SK-N-SH (cell line): ENCODE data around the gene GRB7. TPM values are rescaled to one million over a fixed set of nuclear protein-coding genes. Genes with fewer than 3 reads are reported as not detected.

Experiments used
- CTCF ChIA-PET: fragments of 300-600, 350-600 bp; formaldehyde crosslinking; extraction: SDS; loops from one replicate; lab custom pipeline; 2021; lab: Yijun Ruan, JAX
- POLR2A ChIA-PET: fragments of 350-600 bp; sonication (Branson Sonifier 250); formaldehyde crosslinking; extraction: SDS; loops from one replicate; lab custom pipeline; 2020; ENCODE audit warnings: antibody characterized with exemption, inconsistent platforms; lab: Yijun Ruan, JAX
- DNase-seq: peaks from one replicate; pipeline ENCODE4 v3.0.0; 2012
- H2AFZ ChIP-seq: fragments of 200-600 bp; sonication (generic); 2 replicates; pipeline ENCODE4 v1.8.1; 2016; ENCODE audit warnings: antibody characterized with exemption, mild to moderate bottlenecking, low read depth
- H3F3A ChIP-seq: fragments of 200-600 bp; sonication (generic); replicated peaks from 2 replicates; pipeline ENCODE3; 2016; ENCODE audit warnings: antibody characterized with exemption, mild to moderate bottlenecking; ENCODE audit not compliant: insufficient read depth
- H3K27ac ChIP-seq, 2 experiments: fragments of 200-500 bp in 1 of 2; fragments of 200-600 bp in 1 of 2; sonication (Bioruptor generic) in 1 of 2; sonication (generic), shearing (Covaris generic) in 1 of 2; 2 replicates each; pipeline versions ENCODE4 v1.5.1 to v1.6.1; 2014 to 2016; ENCODE audit warnings: low read depth in 2 of 2, inconsistent platforms in 1 of 2, low read length in 1 of 2, mild to moderate bottlenecking in 1 of 2, mixed read lengths in 1 of 2
- H3K27me3 ChIP-seq: fragments of 200-600 bp; sonication (generic), shearing (Covaris generic); 2 replicates; pipeline ENCODE4 v1.6.1; 2016; ENCODE audit warnings: mixed run types; ENCODE audit not compliant: insufficient read depth
- H3K36me3 ChIP-seq, 2 experiments: fragments of 200-500 bp in 1 of 2; fragments of 200-600 bp in 1 of 2; sonication (Bioruptor generic) in 1 of 2; sonication (generic) in 1 of 2; replicated peaks in 1 of 2; 2 replicates each; pipeline versions ENCODE3 to v1.5.1; 2014 to 2016; ENCODE audit warnings: low read length in 1 of 2, mild to moderate bottlenecking in 1 of 2; ENCODE audit not compliant: insufficient read depth in 2 of 2, control insufficient read depth in 1 of 2
- H3K4me1 ChIP-seq, 2 experiments: fragments of 200-500 bp in 1 of 2; fragments of 200-600 bp in 1 of 2; sonication (Bioruptor generic) in 1 of 2; sonication (generic), shearing (Covaris generic) in 1 of 2; 2 replicates each; pipeline versions ENCODE4 v1.5.1 to v1.6.1; 2014 to 2016; ENCODE audit warnings: low read depth in 1 of 2, low read length in 1 of 2, mixed run types in 1 of 2; ENCODE audit not compliant: insufficient read depth in 2 of 2, control insufficient read depth in 1 of 2
- H3K4me2 ChIP-seq: fragments of 200-600 bp; sonication (generic), shearing (Covaris generic); 2 replicates; pipeline ENCODE4 v1.6.1; 2017; ENCODE audit warnings: mixed run types
- H3K4me3 ChIP-seq, 2 experiments: fragments of 200-500 bp in 1 of 2; fragments of 200-600 bp in 1 of 2; sonication (Bioruptor generic) in 1 of 2; sonication (generic), shearing (Covaris generic) in 1 of 2; 2 replicates each; pipeline versions ENCODE4 v1.5.1 to v1.8.1; 2014 to 2016; ENCODE audit warnings: low read depth in 2 of 2, inconsistent platforms in 1 of 2, low read length in 1 of 2, mild to moderate bottlenecking in 1 of 2, mixed read lengths in 1 of 2, moderate library complexity in 1 of 2
- H3K79me2 ChIP-seq: fragments of 200-600 bp; sonication (generic); 2 replicates; pipeline ENCODE4 v1.8.1; 2017; ENCODE audit warnings: mild to moderate bottlenecking; ENCODE audit not compliant: insufficient read depth
- H3K9ac ChIP-seq: fragments of 200-600 bp; sonication (generic); 2 replicates; pipeline ENCODE4 v1.6.1; 2017; ENCODE audit warnings: mixed run types
- H3K9me2 ChIP-seq: fragments of 200-600 bp; sonication (generic); 2 replicates; pipeline ENCODE4 v1.6.1; 2017; ENCODE audit warnings: mixed run types
- H3K9me3 ChIP-seq: fragments of 200-600 bp; sonication (generic); 2 replicates; pipeline ENCODE4 v1.6.1; 2017; ENCODE audit warnings: mixed run types, mild to moderate bottlenecking, moderate library complexity
- H4K20me1 ChIP-seq: fragments of 200-600 bp; sonication (generic); 2 replicates; pipeline ENCODE4 v1.6.1; 2017; ENCODE audit warnings: mild to moderate bottlenecking, mixed run types; ENCODE audit not compliant: insufficient read depth
- ELF1 ChIP-seq: IDR thresholded peaks from 2 replicates; pipeline ENCODE4 v1.4.0; 2012
- EZH2phosphoT487 ChIP-seq: fragments of 200-600 bp; sonication (generic); IDR thresholded peaks from 2 replicates; pipeline ENCODE4 v1.6.1; 2017; ENCODE audit warnings: low read depth, mixed run types, mild to moderate bottlenecking, antibody characterized with exemption, moderate library complexity, borderline replicate concordance
- MXI1 ChIP-seq: IDR thresholded peaks from 2 replicates; pipeline ENCODE4 v1.6.1; 2012; ENCODE audit warnings: mild to moderate bottlenecking, low read depth, low read length, improper control_type of control experiment
- NFIC ChIP-seq: IDR thresholded peaks from 2 replicates; pipeline ENCODE4 v1.4.0; 2012; ENCODE audit warnings: borderline replicate concordance
- RAD21 ChIP-seq: IDR thresholded peaks from 2 replicates; pipeline ENCODE4 v1.6.1; 2012; ENCODE audit warnings: mild to moderate bottlenecking, low read length
- RFX5 ChIP-seq: IDR thresholded peaks from 2 replicates; pipeline ENCODE4 v1.6.1; 2012; ENCODE audit warnings: mild to moderate bottlenecking, improper control_type of control experiment, low read length
- RXRA ChIP-seq: IDR thresholded peaks from 2 replicates; pipeline ENCODE4 v1.4.0; 2012; ENCODE audit warnings: low read depth, mild to moderate bottlenecking, borderline replicate concordance
- TCF12 ChIP-seq: IDR thresholded peaks from 2 replicates; pipeline ENCODE4 v1.4.0; 2012
- WGBS: methylation state at CpG from one replicate; pipeline ENCODE4 v1.1.6; 2017; ENCODE audit warnings: low lambda C conversion rate; 5-methylcytosine and 5-hydroxymethylcytosine counted together
- polyA plus RNA-seq, 3 experiments: library from polyadenylated mRNA; depleted of rRNA; stranded (reverse); fragments of >200 nt; gene quantifications; 2 replicates each; pipeline ENCODE4 v1.2.3, GENCODE V29; 2012
- TF ChIP-seq, protein P1 (sequence below): IDR thresholded peaks from 2 replicates; pipeline ENCODE4; 2012
- TF ChIP-seq, protein P2 (sequence below): IDR thresholded peaks from 2 replicates; pipeline ENCODE4 v1.4.0; 2012; ENCODE audit warnings: low read depth, borderline replicate concordance
- TF ChIP-seq, protein P3 (sequence below): IDR thresholded peaks from 2 replicates; pipeline ENCODE4 v1.4.0; 2012; ENCODE audit warnings: low read depth, borderline replicate concordance
- TF ChIP-seq, protein P4 (sequence below): IDR thresholded peaks from 2 replicates; pipeline ENCODE4 v1.6.1; 2012; ENCODE audit warnings: mild to moderate bottlenecking, low read depth, low read length, moderate library complexity

GRB7 gene
- polyA plus RNA-seq, 1 of the 3 experiments (the other 2 are of a cell fraction): not detected

DNA sequence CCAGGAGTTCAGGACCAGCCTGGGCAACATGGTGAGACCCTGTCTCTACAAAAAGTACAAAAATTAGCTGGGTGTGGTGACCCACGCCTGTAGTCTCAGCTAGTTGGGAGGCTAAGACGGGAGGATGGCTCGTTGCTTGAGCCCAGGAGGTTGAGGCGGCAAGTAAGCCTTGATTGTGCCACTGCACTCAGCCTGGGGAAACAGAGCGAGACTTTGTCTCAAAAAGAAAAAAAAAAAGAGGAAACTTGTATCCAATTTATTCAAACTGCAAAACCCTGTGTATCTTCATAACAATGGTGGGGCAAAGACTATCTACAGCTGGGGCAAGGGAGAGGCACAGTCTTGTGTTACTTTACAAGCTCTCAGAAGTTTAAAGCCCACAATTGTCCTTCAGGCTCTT is 21.5 kb downstream of the GRB7 start:
- H4K20me1 ChIP-seq: no peaks in the 10 kb centered on the region
- POLR2A ChIA-PET: no interaction called here
- no peak overlapping the region for H2AFZ ChIP-seq
- H3K9me2 ChIP-seq: no peaks in the 10 kb centered on the region
- H3K79me2 ChIP-seq: no peaks in the 10 kb centered on the region
- 21% methylated on average over 5 of the region's 5 CpGs for WGBS
- H3K9ac ChIP-seq: no peak overlapping the region
- peaks cover 5% of the 10 kb centered on the region for H3F3A ChIP-seq
- H3K27ac ChIP-seq: no peak overlapping the region
- H3K9me3 ChIP-seq: no peaks in the 10 kb centered on the region
- TF ChIP-seq NFIC (no peak), TCF12 (no peak), EZH2phosphoT487 (no peak), RFX5 (no peak), RXRA (no peak), ELF1 (no peak), MXI1 (no peak), RAD21 (no peak)
- TF ChIP-seq, protein P1, sequence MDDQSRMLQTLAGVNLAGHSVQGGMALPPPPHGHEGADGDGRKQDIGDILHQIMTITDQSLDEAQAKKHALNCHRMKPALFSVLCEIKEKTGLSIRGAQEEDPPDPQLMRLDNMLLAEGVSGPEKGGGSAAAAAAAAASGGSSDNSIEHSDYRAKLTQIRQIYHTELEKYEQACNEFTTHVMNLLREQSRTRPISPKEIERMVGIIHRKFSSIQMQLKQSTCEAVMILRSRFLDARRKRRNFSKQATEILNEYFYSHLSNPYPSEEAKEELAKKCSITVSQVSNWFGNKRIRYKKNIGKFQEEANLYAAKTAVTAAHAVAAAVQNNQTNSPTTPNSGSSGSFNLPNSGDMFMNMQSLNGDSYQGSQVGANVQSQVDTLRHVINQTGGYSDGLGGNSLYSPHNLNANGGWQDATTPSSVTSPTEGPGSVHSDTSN: no peak
- TF ChIP-seq, protein P2, sequence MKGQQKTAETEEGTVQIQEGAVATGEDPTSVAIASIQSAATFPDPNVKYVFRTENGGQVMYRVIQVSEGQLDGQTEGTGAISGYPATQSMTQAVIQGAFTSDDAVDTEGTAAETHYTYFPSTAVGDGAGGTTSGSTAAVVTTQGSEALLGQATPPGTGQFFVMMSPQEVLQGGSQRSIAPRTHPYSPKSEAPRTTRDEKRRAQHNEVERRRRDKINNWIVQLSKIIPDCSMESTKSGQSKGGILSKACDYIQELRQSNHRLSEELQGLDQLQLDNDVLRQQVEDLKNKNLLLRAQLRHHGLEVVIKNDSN: no peak
- TF ChIP-seq, protein P3, sequence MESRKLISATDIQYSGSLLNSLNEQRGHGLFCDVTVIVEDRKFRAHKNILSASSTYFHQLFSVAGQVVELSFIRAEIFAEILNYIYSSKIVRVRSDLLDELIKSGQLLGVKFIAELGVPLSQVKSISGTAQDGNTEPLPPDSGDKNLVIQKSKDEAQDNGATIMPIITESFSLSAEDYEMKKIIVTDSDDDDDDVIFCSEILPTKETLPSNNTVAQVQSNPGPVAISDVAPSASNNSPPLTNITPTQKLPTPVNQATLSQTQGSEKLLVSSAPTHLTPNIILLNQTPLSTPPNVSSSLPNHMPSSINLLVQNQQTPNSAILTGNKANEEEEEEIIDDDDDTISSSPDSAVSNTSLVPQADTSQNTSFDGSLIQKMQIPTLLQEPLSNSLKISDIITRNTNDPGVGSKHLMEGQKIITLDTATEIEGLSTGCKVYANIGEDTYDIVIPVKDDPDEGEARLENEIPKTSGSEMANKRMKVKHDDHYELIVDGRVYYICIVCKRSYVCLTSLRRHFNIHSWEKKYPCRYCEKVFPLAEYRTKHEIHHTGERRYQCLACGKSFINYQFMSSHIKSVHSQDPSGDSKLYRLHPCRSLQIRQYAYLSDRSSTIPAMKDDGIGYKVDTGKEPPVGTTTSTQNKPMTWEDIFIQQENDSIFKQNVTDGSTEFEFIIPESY: no peak
- TF ChIP-seq, protein P4, sequence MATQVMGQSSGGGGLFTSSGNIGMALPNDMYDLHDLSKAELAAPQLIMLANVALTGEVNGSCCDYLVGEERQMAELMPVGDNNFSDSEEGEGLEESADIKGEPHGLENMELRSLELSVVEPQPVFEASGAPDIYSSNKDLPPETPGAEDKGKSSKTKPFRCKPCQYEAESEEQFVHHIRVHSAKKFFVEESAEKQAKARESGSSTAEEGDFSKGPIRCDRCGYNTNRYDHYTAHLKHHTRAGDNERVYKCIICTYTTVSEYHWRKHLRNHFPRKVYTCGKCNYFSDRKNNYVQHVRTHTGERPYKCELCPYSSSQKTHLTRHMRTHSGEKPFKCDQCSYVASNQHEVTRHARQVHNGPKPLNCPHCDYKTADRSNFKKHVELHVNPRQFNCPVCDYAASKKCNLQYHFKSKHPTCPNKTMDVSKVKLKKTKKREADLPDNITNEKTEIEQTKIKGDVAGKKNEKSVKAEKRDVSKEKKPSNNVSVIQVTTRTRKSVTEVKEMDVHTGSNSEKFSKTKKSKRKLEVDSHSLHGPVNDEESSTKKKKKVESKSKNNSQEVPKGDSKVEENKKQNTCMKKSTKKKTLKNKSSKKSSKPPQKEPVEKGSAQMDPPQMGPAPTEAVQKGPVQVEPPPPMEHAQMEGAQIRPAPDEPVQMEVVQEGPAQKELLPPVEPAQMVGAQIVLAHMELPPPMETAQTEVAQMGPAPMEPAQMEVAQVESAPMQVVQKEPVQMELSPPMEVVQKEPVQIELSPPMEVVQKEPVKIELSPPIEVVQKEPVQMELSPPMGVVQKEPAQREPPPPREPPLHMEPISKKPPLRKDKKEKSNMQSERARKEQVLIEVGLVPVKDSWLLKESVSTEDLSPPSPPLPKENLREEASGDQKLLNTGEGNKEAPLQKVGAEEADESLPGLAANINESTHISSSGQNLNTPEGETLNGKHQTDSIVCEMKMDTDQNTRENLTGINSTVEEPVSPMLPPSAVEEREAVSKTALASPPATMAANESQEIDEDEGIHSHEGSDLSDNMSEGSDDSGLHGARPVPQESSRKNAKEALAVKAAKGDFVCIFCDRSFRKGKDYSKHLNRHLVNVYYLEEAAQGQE: no peak
- H3K36me3 ChIP-seq: no peaks in the 10 kb centered on the region
- peaks cover 57% of the 10 kb centered on the region; the same call in 1 of the 2 replicates for H3K27me3 ChIP-seq
- CTCF ChIA-PET: interaction anchor here (1.0 to 1.7 kb wide), 3 partner anchors 29 to 138 kb away, joined by 3 to 8 read pairs (median 3); partner anchors contain the start of gene MIEN1
- no peak for DNase-seq
- H3K4me1 ChIP-seq: no peaks in the 10 kb centered on the region; a peak in 1 of 4 replicates
- H3K4me2 ChIP-seq: no peak overlapping the region
- H3K4me3 ChIP-seq: no peak overlapping the region
